Measurements from ENCODE around the gene KRT85.
"Not testable (repeated sequence)": the region's sequence is repeated elsewhere in the genome, so short reads cannot be mapped to it uniquely, and the experiment has no call there.

GRCh38 chr12:52410589-52411248 is 43.4 kb upstream of the KRT85 start:
- TF ChIP-seq CTCF (IDR thresholded peaks at IDR 0.05; ENCODE audit: insufficient read depth, low read length, poor library complexity, severe bottlenecking); EZH2phosphoT487 (conservative IDR thresholded peaks at IDR 0.05; ENCODE audit: low read length): not testable (repeated sequence)
